Spinal cord (tissue), 10 donors: ENCODE data around the gene TAMALIN. TPM values are rescaled to one million over a fixed set of nuclear protein-coding genes. Genes with fewer than 3 reads are reported as not detected.
"Not testable (repeated sequence)": the region's sequence is repeated elsewhere in the genome, so short reads cannot be mapped to it uniquely, and the experiment has no call there.

Experiments
- DNase-seq, 6 donors: peaks; one replicate each; pipeline versions ENCODE4 v3.0.0 to v3.0.0-alpha.2; 2013 to 2015; ENCODE audit warnings: low spot score in 6 of 6, low read depth in 4 of 6
- H3K27ac ChIP-seq: one replicate; pipeline ENCODE4 v1.5.1; 2013; ENCODE audit warnings: low read depth, low read length, control low read depth
- H3K27me3 ChIP-seq: one replicate; pipeline ENCODE4 v1.6.1; 2013; ENCODE audit warnings: low read length; ENCODE audit not compliant: control insufficient read depth, insufficient read depth
- H3K36me3 ChIP-seq: one replicate; pipeline ENCODE4 v1.6.1; 2013; ENCODE audit warnings: low read length; ENCODE audit not compliant: control insufficient read depth, insufficient read depth
- H3K4me1 ChIP-seq: one replicate; pipeline ENCODE4 v1.6.1; 2013; ENCODE audit warnings: low read length; ENCODE audit not compliant: control insufficient read depth, insufficient read depth
- H3K4me3 ChIP-seq: one replicate; pipeline ENCODE4 v1.5.1; 2013; ENCODE audit warnings: low read depth, low read length, control low read depth
- H3K9me3 ChIP-seq: one replicate; pipeline ENCODE4 v1.6.1; 2013; ENCODE audit warnings: low read length; ENCODE audit not compliant: control insufficient read depth, insufficient read depth
- WGBS: methylation state at CpG from one replicate; pipeline ENCODE4 v1.1.5; 2013; ENCODE audit warnings: missing lambda C conversion rate; ENCODE audit not compliant: insufficient coverage; 5-methylcytosine and 5-hydroxymethylcytosine counted together
- polyA plus RNA-seq, 2 donors: library from polyadenylated mRNA; unstranded; fragments of 120-200 nt; gene quantifications; one replicate each; pipeline ENCODE4 v1.2.1, GENCODE V29; 2013; ENCODE audit not compliant: insufficient read length in 2 of 2
- total RNA-seq, 2 donors: library from RNA; depleted of rRNA in 1 of 2; stranded (reverse); fragments of 120-200 nt in 1 of 2; fragments of >200 nt in 1 of 2; gene quantifications; one replicate each; pipeline versions ENCODE4 v1.2.3 to v1.2.4, GENCODE V29; 2013 to 2014
- donor health status: healthy.

The TAMALIN gene
- total and polyA plus RNA-seq, 4 donors = 6.6 to 27.1 (median 17.1) TPM

- peaks cover 67% of the 10 kb centered on the region for H3K36me3 ChIP-seq
- H3K9me3 ChIP-seq, H3K4me3 ChIP-seq, H3K27me3 ChIP-seq, H3K27ac ChIP-seq, DNase-seq, H3K4me1 ChIP-seq: not testable (repeated sequence)
- WGBS = 96% methylated on average over 3 of the region's 5 CpGs
Measured at GRCh38 chr12:51979306-51979705, 27.4 kb upstream of the TAMALIN start.

- H3K9me3 ChIP-seq = no peaks in the 10 kb centered on the region
- 17% methylated on average over 2 of the region's 7 CpGs for WGBS
- peaks cover 71% of the 10 kb centered on the region for H3K36me3 ChIP-seq
Measured at GRCh38 chr12:51980051-51980808, 26.5 kb upstream of the TAMALIN start.

GRCh38 chr12:51980809-51981127 lies 26.0 kb upstream of the TAMALIN start:
- H3K4me1 ChIP-seq = no peaks in the 10 kb centered on the region
- H3K27me3 ChIP-seq = no peaks in the 10 kb centered on the region
- no peaks in the 10 kb centered on the region for H3K9me3 ChIP-seq
- H3K4me3 ChIP-seq = no peak overlapping the region
- WGBS = 95% methylated on average over 10 of the region's 10 CpGs
- H3K27ac ChIP-seq = no peak overlapping the region
- DNase-seq = no peak
- H3K36me3 ChIP-seq = peaks cover 71% of the 10 kb centered on the region

More at GRCh38 chr12:51980051-51980808, 26.5 kb upstream of the TAMALIN start:
- H3K4me3 ChIP-seq = no peak overlapping the region
- no peak overlapping the region for H3K27ac ChIP-seq
- peak; percentile 38 to 89 (median 58) for DNase-seq
- H3K4me1 ChIP-seq = no peaks in the 10 kb centered on the region
- no peaks in the 10 kb centered on the region for H3K27me3 ChIP-seq

- Histone ChIP-seq H3K9me3 (no peaks in the 10 kb centered on the region), H3K36me3 (peaks cover 55% of the 10 kb centered on the region), H3K27ac (no peak overlapping the region), H3K4me1 (no peaks in the 10 kb centered on the region), H3K4me3 (no peak overlapping the region), H3K27me3 (no peaks in the 10 kb centered on the region)
- WGBS = 93% methylated on average over 2 of the region's 6 CpGs
- DNase-seq = no peak
Measured at GRCh38 chr12:51984657-51985056, 22.1 kb upstream of the TAMALIN start.

GRCh38 chr12:51985154-51985835 lies 21.5 kb upstream of the TAMALIN start:
- Histone ChIP-seq H3K36me3 (peaks cover 58% of the 10 kb centered on the region), H3K27me3 (no peaks in the 10 kb centered on the region), H3K9me3 (no peaks in the 10 kb centered on the region), H3K27ac (no peak overlapping the region), H3K4me1 (no peaks in the 10 kb centered on the region), H3K4me3 (no peak overlapping the region)
- DNase-seq = no peak
- WGBS = 95% methylated on average over 7 of the region's 9 CpGs

- H3K4me1 ChIP-seq = no peaks in the 10 kb centered on the region
- H3K4me3 ChIP-seq = no peak overlapping the region
- WGBS = no CpG with 5 or more reads among the region's 8 CpGs
- no peaks in the 10 kb centered on the region for H3K9me3 ChIP-seq
- H3K36me3 ChIP-seq = peaks cover 52% of the 10 kb centered on the region
- H3K27ac ChIP-seq = no peak overlapping the region
- no peak for DNase-seq
- no peaks in the 10 kb centered on the region for H3K27me3 ChIP-seq
Measured at GRCh38 chr12:51986834-51987233, 19.9 kb upstream of the TAMALIN start.

- no peaks in the 10 kb centered on the region for H3K27me3 ChIP-seq
- H3K27ac ChIP-seq = no peak overlapping the region
- no peaks in the 10 kb centered on the region for H3K9me3 ChIP-seq
- DNase-seq = no peak
- WGBS = 81% methylated on average over 2 of the region's 5 CpGs
- peaks cover 54% of the 10 kb centered on the region for H3K36me3 ChIP-seq
- H3K4me3 ChIP-seq = no peak overlapping the region
- no peaks in the 10 kb centered on the region for H3K4me1 ChIP-seq
Measured at GRCh38 chr12:51992246-51992645, 14.5 kb upstream of the TAMALIN start.

- H3K4me1 ChIP-seq = no peaks in the 10 kb centered on the region
- no peaks in the 10 kb centered on the region for H3K9me3 ChIP-seq
- peaks cover 46% of the 10 kb centered on the region for H3K36me3 ChIP-seq
- no peak overlapping the region for H3K27ac ChIP-seq
- H3K4me3 ChIP-seq = no peak overlapping the region
- no peak for DNase-seq
- WGBS = 89% methylated on average over 11 of the region's 17 CpGs
- no peaks in the 10 kb centered on the region for H3K27me3 ChIP-seq
Measured at GRCh38 chr12:51994539-51994820, 12.3 kb upstream of the TAMALIN start.

GRCh38 chr12:51994959-51995358 lies 11.8 kb upstream of the TAMALIN start:
- no peaks in the 10 kb centered on the region for H3K4me1 ChIP-seq
- H3K27ac ChIP-seq = no peak overlapping the region
- peaks cover 44% of the 10 kb centered on the region for H3K36me3 ChIP-seq
- no peaks in the 10 kb centered on the region for H3K9me3 ChIP-seq
- H3K4me3 ChIP-seq = no peak overlapping the region
- no peak for DNase-seq
- no peaks in the 10 kb centered on the region for H3K27me3 ChIP-seq
- 68% methylated on average over 4 of the region's 4 CpGs for WGBS

- H3K27me3 ChIP-seq = no peaks in the 10 kb centered on the region
- H3K27ac ChIP-seq = no peak overlapping the region
- H3K4me3 ChIP-seq = no peak overlapping the region
- H3K36me3 ChIP-seq = peaks cover 38% of the 10 kb centered on the region
- DNase-seq = no peak
- WGBS = 67% methylated on average over 3 of the region's 5 CpGs
- H3K9me3 ChIP-seq = no peaks in the 10 kb centered on the region
- no peaks in the 10 kb centered on the region for H3K4me1 ChIP-seq
Measured at GRCh38 chr12:51997136-51997535, 9.6 kb upstream of the TAMALIN start.
